Transverse colon (tissue), 4 donors: ENCODE data around the gene TRMT1. TPM values are rescaled to one million over a fixed set of nuclear protein-coding genes. Genes with fewer than 3 reads are reported as not detected.

Source experiments
- DNase-seq: peaks from one replicate; pipeline ENCODE4 v3.0.0-alpha.2; 2019
- H3K27ac ChIP-seq, 4 donors: fragments of 200-600 bp; sonication (generic); 2 replicates each; pipeline ENCODE4 v1.5.1; 2016 to 2018; ENCODE audit warnings: inconsistent platforms in 4 of 4
- H3K27me3 ChIP-seq: fragments of 200-600 bp; sonication (generic); 2 replicates; pipeline ENCODE4 v1.5.1; 2017; ENCODE audit warnings: inconsistent platforms
- H3K36me3 ChIP-seq, 4 donors: fragments of 200-600 bp; sonication (generic); 2 replicates each; pipeline ENCODE4 v1.5.1; 2017 to 2019; ENCODE audit warnings: inconsistent platforms in 4 of 4
- H3K4me1 ChIP-seq, 4 donors: fragments of 200-600 bp; sonication (generic); 2 replicates each; pipeline ENCODE4 v1.5.1; 2017 to 2020; ENCODE audit warnings: inconsistent platforms in 4 of 4
- H3K4me3 ChIP-seq, 4 donors: fragments of 200-600 bp; sonication (generic); 1 replicate in 1 of 4; 2 replicates in 3 of 4; pipeline versions ENCODE4 v1.5.1 to v1.6.1; 2017 to 2019; ENCODE audit warnings: inconsistent platforms in 4 of 4
- H3K9me3 ChIP-seq, 2 donors: fragments of 200-600 bp; sonication (generic); 2 replicates each; pipeline ENCODE4 v1.5.1; 2017 to 2019; ENCODE audit warnings: inconsistent platforms in 2 of 2
- EP300 ChIP-seq: sonication (generic); formaldehyde crosslinking; IDR thresholded peaks from one replicate; pipeline ENCODE4 v1.6.1; 2017; ENCODE audit warnings: antibody characterized with exemption, low read depth
- POLR2A ChIP-seq: fragments of 450-650 bp; IDR thresholded peaks from one replicate; pipeline ENCODE4 v1.6.1; 2016; ENCODE audit warnings: antibody characterized with exemption, mild to moderate bottlenecking, moderate library complexity
- POLR2AphosphoS5 ChIP-seq, 3 donors: sonication (generic); formaldehyde crosslinking; IDR thresholded peaks; one replicate each; pipeline ENCODE4 v1.6.1; 2016; ENCODE audit warnings: antibody characterized with exemption in 3 of 3
- WGBS, 2 donors: methylation state at CpG; one replicate each; pipeline ENCODE4 v1.1.5; 2018; ENCODE audit warnings: low coverage in 1 of 2; 5-methylcytosine and 5-hydroxymethylcytosine counted together
- in situ Hi-C, 4 donors: fragments of 200-750 bp; cut with MboI; loops; one replicate each; pipeline versions ENCODE4 v1.15.0 to v1.15.1; 2017; ENCODE audit warnings: low sequenced_read_pairs in 3 of 4, low pct_ligation_motif_present in 1 of 4, low pct_unique_long_range_greater_than_20kb in 1 of 4
- intact Hi-C: fragments of 100-400 bp; cut with DNase I; formaldehyde crosslinking; loops from one replicate; pipeline ENCODE4 v1.15.1; 2023; ENCODE audit warnings: low total_unique reads
- total RNA-seq, 4 donors: library from RNA; depleted of rRNA; stranded (reverse); fragments of >200 nt; gene quantifications; one replicate each; pipeline ENCODE4 v1.1.0, GENCODE V29; 2016
- TF ChIP-seq, protein P1 (sequence below), 5 experiments: fragments of 200-600 bp in 3 of 5; fragments of 450-650 bp in 2 of 5; sonication (generic) in 3 of 5; IDR thresholded peaks; 1 replicate in 2 of 5; 2 replicates in 3 of 5; pipeline ENCODE4 v1.5.1; 2016 to 2017; ENCODE audit warnings: antibody characterized with exemption in 5 of 5, inconsistent platforms in 3 of 5, mild to moderate bottlenecking in 2 of 5, moderate library complexity in 1 of 5

Gene TRMT1
- total RNA-seq, 4 donors from 2014 or later = 26.6 to 199 (median 60.7) TPM

DNA sequence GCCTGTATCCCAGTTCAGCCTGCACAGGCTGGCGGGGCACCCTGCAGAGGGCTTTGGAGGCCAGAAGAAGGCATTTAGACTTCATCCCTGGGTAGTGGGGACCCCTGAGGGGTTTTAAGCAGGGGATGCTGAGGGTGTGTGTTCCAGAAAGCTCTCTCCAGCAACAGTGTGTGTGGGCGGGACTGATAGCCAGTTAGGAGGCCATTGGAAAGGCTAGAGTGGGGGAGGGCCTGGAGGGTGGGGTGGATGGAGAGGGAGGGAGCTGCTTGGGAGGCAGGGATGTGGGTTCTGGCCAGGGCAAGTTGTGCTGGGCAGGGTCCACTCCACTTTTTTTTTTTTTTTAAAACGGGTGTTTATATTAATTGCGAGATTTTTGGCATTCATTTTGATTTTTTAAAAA is 42.2 kb downstream of the TRMT1 start:
- TF ChIP-seq POLR2A (no peak), EP300 (no peak), POLR2AphosphoS5 (IDR thresholded peaks at IDR 0.05) (no peak)
- TF ChIP-seq, protein P1, sequence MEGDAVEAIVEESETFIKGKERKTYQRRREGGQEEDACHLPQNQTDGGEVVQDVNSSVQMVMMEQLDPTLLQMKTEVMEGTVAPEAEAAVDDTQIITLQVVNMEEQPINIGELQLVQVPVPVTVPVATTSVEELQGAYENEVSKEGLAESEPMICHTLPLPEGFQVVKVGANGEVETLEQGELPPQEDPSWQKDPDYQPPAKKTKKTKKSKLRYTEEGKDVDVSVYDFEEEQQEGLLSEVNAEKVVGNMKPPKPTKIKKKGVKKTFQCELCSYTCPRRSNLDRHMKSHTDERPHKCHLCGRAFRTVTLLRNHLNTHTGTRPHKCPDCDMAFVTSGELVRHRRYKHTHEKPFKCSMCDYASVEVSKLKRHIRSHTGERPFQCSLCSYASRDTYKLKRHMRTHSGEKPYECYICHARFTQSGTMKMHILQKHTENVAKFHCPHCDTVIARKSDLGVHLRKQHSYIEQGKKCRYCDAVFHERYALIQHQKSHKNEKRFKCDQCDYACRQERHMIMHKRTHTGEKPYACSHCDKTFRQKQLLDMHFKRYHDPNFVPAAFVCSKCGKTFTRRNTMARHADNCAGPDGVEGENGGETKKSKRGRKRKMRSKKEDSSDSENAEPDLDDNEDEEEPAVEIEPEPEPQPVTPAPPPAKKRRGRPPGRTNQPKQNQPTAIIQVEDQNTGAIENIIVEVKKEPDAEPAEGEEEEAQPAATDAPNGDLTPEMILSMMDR (IDR thresholded peaks at IDR 0.05) = no peak
- Histone ChIP-seq H3K9me3 (no peaks in the 10 kb centered on the region), H3K27ac (no peak overlapping the region), H3K27me3 (no peaks in the 10 kb centered on the region), H3K4me1 (peaks cover 37 to 46% (median 41%) of the 10 kb centered on the region in 4 donors), H3K36me3 (peaks cover 0 to 7% (median 0%) of the 10 kb centered on the region in 4 donors), H3K4me3 (no peak overlapping the region)
- in situ Hi-C loops = no loop called here
- DNase-seq = no peak
- intact Hi-C loops = no loop called here
- WGBS, 2 donors = 77 to 89% methylated on average over 3 to 4 of the region's 4 CpGs

DNA sequence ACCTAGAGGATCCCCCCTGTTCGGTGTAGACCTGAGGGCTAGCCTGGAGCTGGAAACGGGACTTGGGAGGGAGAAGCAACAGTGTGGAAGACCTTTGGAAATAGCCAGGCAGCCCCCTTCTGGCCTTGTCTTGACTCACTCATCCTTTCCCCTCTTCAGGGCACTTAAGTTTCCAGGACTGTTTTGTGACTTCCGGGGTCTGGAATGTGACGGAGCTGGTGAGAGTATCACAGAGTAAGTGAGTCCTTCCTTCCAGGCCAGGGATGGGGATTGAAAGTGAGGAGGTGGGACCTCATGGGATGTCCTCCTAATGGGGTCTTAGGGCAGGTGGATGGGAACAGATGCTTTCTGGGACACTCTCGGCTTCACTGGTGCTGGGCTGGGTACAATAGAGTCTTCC is 43.3 kb downstream of the TRMT1 start:
- Histone ChIP-seq H3K4me1 (peaks cover 33 to 46% (median 40%) of the 10 kb centered on the region in 4 donors), H3K4me3 (no peak overlapping the region), H3K9me3 (no peaks in the 10 kb centered on the region), H3K27ac (peak overlapping the region in 2 of 4 donors; percentile 4 to 21), H3K36me3 (peaks cover 0 to 7% (median 0%) of the 10 kb centered on the region in 4 donors), H3K27me3 (no peaks in the 10 kb centered on the region)
- intact Hi-C loops = no loop called here
- WGBS, 2 donors = 60 to 75% methylated on average over 1 to 5 of the region's 5 CpGs
- in situ Hi-C loops = no loop called here
- TF ChIP-seq EP300 (no peak), POLR2AphosphoS5 (IDR thresholded peaks at IDR 0.05) (no peak), POLR2A (no peak)
- TF ChIP-seq, protein P1 (IDR thresholded peaks at IDR 0.05) = no peak
- no peak for DNase-seq

DNA sequence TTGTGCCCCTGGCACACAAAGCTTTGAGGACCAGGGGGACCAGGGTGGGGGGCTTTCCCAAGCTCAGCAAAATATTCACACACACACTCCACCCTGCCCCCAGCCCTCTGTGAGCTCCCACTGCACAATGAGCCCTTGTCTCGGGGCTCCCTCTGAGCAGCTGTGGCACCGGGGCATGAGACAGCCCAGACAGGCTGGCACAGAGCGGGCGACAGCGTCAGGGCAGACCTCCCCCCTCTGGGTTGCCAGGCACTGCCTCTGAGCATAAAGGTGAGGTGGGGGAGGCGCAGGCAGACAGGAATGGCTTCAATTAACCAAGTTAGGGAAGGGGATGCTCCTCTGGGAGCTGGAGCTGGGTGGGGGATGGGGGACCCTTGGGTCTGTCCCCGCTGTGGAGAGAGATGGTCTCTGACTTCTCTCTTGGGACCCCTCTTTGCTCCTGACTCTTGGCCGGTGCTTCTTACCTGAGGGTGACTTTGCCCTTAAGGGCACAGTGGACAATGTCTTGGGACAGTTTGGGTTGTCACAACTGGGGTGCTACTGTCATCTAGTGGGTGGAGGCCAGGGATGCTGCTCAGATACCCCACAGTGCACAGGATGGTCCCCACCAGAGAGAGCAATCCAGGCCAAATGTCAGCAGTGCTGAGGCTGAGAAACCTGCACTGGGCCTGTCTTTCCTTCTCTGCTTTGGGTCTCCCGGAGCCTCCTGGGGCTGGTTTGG is 44.2 kb downstream of the TRMT1 start:
- TF ChIP-seq, protein P1 (IDR thresholded peaks at IDR 0.05) = no peak
- no peak for TF ChIP-seq EP300
- no peak for TF ChIP-seq POLR2AphosphoS5 (IDR thresholded peaks at IDR 0.05)
- no peak for TF ChIP-seq POLR2A
- H3K9me3 ChIP-seq = no peaks in the 10 kb centered on the region
- 79 to 90% methylated on average over 2 to 9 of the region's 9 CpGs for WGBS, 2 donors
- intact Hi-C loops = no loop called here
- in situ Hi-C loops = no loop called here
- DNase-seq = no peak
- peak overlapping the region in 1 of 4 donors; percentile 41 for H3K27ac ChIP-seq
- no peaks in the 10 kb centered on the region for H3K27me3 ChIP-seq
- H3K4me1 ChIP-seq = peaks cover 32 to 46% (median 40%) of the 10 kb centered on the region in 4 donors
- H3K4me3 ChIP-seq = no peak overlapping the region
- H3K36me3 ChIP-seq = peaks cover 0 to 7% (median 0%) of the 10 kb centered on the region in 4 donors

DNA sequence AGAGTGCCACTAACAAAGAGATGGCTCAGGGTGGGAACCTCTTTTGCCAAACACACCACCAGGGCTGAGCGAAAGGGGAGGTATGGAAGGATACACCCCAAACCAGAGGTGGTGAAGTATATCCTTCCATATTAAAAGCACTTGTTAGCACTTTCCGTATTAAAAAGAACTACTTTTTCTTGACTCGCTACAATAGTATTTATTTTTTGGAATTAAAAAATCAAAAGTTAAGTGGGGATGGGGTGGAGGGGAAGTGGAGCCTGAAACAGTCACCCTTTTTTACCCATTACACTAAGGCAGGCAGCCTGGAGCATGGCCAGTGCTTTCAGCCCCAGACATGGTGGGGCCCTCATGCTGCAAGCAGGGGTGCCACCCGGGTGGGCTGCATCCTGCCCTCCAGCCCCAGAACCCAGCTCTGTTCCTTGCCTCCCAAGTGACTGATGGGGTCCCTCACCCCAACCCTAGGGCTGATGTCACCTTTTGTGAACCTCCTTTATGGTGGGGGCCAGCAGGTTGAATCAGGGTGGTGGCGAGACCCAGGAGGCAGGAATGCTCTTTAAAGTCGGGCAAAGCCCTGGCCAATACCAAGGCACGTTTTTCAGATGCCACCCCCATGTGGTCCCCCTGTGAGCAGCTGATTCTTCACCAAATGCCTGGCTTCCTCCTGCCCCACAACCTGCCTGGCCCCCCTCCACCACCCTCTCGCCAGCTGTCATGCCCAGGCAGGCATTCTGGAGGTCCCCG is 44.9 kb downstream of the TRMT1 start:
- intact Hi-C loops = no loop called here
- TF ChIP-seq POLR2A (no peak), EP300 (no peak), POLR2AphosphoS5 (IDR thresholded peaks at IDR 0.05) (no peak)
- TF ChIP-seq, protein P1 (IDR thresholded peaks at IDR 0.05) = no peak
- no peak for DNase-seq
- WGBS, 2 donors = 58 to 74% methylated on average over 4 to 9 of the region's 9 CpGs
- Histone ChIP-seq H3K9me3 (no peaks in the 10 kb centered on the region), H3K27ac (peak overlapping the region in 1 of 4 donors; percentile 41), H3K36me3 (peaks cover 0 to 7% (median 0%) of the 10 kb centered on the region in 4 donors), H3K4me3 (no peak overlapping the region), H3K4me1 (peaks cover 32 to 46% (median 39%) of the 10 kb centered on the region in 4 donors), H3K27me3 (no peaks in the 10 kb centered on the region)
- in situ Hi-C loops = no loop called here
